NCI-H1436 (cell line): ENCODE measurements around the gene HDAC7.
A peak's percentile ranks its signal among the peaks of the same experiment; 100 is the strongest.
"Not testable (repeated sequence)": the region's sequence is repeated elsewhere in the genome, so short reads cannot be mapped to it uniquely, and the experiment has no call there.

Experiments
- DNase-seq: peaks from one replicate; lab custom pipeline; 2025; lab: John Stamatoyannopoulos, UW

Gene HDAC7

DNA sequence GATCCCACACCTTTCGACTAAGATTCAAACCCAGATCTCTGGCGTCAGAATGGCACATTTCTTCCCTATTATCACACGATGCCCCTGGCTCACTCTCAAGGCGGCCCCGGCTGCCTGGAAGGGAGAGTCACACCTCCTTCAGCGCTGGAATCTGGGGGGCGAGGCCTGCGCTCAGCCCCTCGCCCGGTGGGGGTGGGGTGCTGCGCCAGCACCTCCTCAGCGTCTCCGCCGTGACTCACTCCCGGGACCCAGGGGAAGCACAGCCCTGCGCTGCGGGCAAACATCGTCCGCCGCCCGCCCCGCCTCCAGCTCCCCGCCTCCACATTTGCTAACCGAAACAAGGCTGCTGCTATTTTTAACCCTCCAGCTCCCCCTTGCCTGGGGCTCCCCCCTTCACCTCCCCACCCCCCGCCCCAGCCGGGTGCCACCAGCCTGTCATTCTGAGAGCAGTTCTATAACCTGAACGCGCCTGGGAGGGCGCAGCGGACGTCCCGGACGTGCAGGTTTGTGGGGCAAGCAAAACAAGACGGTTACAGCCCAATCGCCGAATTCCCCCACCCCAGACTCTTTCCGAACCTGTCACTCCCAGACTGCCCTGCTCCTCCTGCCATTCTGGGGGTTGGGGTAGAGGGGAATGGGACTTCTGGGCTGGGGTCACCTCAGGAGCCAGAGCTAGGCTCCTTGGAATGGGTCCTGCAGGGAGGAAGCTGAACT, 6.7 kb downstream of the HDAC7 start:
- DNase-seq, result peak; percentile 62

DNA sequence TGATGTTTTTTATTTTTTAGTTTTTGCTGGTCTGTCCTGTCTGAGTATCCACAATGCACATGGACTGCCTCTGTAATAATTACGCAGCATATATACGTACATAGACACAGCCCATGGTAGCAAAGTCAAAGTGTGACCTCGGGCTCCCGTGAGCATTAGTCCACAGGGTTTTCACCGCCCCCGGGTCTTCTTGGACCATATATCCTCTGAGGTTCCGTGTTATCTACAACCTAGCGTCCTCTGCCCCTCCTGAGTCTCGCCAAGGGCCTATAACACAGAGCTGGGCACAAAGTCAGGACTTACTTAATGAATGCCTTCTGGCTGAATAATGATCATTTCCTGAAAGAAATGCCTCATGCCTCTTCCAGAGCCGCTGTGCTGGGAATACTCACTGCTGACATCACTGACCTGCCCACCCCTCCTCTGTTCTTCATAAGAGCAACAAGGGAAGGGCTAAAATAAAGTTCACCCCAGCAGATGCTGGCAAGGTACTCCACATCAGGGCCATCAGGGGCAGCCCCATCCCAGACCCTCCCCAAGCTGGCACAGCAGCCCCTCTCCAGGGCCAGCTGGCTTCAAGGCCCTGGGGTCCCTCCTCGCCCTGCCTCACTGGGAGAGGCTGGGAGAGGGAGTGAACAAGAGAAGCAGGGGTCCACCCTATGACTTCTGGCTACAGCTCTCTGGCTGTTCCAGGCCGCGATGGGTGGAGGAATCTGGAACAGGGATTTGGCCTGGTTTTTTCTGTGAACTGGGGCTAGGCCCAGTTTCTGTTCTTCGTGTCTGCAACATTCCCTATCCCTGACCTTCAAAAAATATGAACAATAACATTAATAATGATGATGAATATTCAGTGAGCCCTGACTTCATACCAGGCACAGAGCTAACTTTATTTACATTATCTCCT, 7.9 kb downstream of the HDAC7 start:
- no peak for DNase-seq

DNA sequence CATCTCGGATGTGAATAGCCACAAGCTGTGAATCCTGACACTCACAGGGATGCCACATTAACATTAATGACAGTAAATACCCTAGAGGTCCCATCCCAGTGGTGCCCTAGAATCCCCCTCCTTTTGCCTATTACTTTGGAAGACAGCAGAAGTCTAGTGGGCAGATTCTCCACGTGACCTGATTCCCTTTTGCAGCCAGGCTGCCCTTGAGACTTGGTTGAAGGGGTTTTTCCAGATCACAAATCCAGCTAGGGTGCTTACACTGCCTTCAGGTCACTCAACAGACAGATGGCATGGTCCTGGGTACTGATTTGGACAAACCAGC, 8.7 kb downstream of the HDAC7 start:
- no peak for DNase-seq

DNA sequence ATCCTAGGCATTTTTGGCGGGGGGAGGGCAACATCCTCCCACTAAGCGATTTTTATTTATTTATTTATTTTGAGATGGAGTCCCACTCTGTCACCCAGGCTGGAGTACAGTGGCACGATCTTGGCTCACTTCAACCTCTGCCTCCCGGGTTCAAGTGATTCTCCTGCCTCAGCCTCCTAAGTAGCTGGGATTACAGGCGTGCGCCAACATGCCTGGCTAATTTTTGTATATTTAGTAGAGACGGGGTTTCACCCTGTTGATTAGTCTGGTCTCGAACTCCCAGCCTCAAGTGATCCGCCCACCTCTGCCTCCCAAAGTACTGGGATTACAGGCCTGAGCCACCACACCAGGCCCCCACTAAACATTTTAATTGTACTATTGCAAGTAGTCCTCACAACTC, 10.2 kb downstream of the HDAC7 start:
- not testable (repeated sequence) for DNase-seq

DNA sequence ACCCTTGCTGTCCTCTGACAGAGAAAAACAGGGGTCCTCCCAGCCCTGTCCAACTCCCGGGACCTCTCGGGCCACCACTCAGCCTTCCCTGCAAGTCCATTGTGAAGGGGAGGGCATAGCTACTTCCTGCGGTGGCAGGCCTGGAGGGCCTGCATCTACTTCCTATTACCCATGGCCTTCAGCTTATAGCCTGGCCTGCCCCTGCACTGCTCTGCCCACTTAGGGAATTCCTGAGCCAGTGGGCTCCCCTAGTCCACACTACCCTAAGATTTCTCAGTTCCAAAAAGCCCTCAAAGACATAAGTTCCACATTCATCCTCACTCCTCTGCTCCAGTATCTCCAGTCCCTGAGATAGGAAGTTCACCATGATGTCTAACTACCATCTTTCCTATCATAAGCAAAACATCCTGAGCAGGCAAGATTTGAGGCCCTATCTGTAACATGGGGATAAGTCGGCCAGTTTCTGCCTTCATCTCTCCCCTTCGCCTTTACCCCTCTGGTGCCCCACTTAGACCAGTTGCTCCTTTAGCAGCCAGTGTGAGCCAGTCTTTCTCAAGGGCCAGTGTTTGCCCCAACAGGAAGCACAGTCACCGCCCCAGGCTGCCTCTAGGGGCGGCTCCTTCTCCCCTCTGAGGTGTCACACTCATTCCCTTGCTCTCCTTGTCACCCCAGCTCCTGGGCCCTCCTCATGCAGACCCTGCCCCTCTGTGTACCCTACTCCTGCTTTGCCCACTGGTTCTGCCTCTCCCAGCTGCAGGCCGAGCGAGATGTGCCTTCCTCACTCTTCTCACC, 10.9 kb downstream of the HDAC7 start:
- DNase-seq, result no peak

DNA sequence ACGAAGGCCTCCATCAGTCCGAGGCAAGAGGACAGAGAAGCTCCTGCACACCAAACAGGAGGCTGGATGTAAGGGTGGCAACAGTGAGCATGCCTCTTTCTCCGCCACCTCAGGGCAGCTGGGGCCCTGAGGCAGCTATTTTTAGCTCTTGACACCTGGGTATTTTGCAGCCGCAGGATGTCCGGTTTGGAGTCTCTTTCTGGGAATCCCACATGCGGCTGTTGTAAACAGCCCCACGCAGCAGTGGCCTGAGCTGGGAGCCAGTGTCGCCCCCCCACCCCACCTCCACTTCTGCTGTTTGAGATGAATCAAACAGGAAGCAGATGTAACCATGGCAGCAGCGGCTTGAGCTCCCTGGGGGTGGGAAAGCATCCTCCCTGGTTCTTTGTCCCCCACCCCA, 11.7 kb downstream of the HDAC7 start:
- DNase-seq, result peak; percentile 14

DNA sequence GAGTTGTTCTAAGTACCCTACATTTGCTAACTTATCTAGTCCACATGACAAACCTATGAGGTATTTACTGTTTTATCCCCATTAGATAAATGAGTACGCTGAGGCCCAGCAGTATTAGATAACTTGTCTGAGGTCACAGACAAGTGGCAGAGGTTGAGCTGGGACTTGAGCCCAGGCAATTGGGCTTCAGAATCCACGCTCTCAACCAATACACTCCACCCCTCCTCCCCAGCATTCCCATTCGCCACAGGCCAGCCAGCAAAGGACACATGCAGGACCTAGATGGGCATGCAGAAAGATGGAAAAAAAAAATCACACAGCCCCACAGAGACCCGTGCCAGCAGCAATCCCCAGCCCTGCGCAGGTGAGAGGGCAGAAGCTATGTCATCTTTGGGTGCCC, 12.4 kb downstream of the HDAC7 start:
- no peak for DNase-seq

DNA sequence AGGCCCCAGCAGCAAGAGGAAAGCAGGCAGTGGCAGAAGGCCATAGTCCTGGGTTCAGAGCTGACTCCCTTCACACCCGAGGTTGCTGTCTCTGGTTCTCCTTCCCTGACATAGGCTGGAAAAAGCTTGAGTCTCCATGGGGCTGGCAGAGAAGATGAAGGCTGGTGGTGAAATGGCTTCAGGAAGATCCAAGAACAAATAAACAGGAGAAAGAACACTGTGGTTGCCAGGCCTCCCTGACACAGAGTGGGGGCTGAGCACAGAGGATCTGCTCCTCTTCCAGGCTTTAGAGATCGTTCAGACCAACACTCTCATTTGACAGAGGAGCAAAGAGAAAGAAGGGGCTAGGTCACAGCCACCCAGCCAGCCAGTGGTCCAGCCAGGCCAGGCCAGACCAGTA, 14.3 kb downstream of the HDAC7 start:
- no peak for DNase-seq

DNA sequence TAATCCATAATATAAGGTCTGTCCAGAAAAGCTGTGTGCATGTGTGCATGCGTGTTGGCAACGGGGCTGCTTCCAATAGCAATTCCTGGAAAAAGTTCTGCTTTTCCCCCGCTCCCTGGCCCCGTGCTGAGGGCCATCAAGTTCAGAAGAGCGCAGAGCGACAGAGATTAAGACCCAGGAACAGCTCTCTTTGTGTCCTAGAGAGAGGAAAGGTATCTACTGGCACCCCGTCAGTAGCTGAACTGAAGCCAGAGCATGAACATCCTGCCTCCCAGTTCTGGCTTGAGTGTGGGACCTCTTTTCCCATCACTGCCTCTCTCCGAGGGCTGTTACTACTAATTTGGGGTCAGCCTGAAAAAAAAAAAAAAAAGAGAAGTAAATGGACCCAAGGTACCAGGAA, 15.5 kb downstream of the HDAC7 start:
- no peak for DNase-seq

DNA sequence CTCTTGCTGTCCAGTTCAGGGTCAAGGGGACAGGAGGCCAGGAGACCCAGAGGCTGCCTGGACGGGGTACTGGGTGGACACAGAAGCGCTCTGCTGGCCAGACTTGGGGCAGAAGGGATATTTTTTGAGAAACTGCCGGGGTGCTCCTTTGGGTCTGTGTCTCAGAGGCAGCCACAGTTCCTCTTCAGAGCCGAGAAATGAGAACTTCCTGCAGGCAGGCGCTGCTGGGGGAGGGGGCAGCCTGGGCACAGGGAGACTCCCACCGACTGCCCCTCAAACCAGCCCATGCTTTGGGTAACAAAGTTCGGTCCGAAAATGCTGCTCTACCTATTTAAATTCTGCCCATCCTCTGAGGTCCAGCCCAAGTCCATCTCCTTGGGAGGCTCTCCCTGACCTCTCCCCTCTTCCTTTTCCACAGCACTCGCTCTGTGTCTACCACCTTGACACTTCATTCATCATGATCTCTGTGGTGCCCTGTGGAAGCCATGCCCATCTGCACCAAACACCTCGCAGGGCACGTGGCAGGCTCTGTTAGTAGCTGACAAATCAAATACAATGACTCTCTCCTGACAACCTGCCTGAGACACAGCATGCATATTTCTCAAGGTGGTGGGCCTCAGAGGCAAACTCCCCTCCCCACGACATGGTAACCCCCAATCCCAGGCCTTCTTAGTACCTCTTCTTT, 16.4 kb downstream of the HDAC7 start:
- DNase-seq, result no peak

DNA sequence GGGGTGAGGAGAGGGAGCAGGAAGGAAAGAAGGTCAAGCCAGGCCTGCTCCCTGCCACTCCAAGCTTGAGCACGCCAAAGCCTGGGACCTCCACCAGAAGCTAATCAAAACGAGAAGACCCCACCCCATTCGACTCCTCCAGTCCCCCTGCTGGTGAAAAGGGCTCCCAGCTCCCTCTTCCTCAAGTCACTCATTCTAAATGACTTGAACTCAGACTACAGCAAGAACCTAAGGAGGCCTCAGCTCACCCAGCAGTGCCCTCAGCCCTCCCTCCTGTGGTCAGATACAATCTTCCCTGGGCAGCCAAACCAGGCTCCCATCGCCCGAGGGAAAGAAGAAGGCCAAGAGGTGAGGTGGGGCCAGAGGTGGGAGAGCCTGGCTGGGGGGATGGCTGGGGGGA, 17.4 kb downstream of the HDAC7 start:
- no peak for DNase-seq

DNA sequence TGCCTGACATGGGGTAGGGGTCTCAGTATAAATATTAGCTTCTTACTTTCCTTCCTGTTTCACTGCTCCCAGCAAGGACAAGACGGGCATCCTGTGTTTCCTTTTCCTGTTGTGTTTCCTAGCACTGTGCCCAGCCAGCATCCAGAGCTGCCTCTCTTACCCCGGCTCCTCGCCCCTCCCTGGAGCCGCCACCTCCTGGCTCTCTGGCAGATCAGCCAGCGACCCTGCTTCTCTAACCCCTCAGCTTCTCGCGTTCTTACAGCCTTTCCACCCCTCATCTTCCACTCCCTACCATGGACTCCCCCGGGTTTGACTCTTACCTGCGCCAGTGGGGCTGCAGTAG, 17.8 kb downstream of the HDAC7 start:
- DNase-seq, result no peak

DNA sequence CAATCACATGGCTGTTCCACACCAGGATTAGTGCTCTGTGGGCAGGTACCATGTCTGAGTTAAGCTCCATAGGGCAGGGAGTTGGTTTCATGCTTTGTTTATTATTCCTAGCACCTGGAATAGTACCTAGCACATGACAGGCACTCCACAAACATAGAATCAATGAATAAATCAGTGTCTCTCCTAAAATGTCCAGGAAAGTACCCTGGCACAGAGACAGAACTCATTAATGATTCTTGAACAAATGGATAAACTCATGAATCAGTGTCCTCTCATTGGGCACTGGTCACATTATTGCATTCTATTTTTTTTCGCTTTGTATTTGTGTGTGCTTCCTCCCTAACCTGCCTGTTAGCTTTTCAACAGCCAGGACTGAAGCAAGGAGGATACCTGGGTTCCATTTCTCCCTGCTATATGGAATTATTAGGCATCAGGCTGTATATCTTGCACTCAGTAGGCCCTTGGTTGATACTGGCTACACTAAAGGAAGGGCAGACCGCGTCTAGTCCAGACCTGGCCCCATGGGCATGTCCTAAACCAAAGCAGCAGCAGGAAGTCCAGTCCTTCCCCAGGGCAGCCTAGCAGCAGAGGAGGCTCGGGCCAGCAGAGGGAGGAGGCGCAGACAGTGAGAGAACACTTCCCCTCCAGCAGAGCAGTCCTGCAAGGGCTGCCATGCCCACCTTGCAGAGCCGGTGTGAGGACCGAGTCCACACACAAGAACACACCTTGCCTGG, 18.4 kb downstream of the HDAC7 start:
- no peak for DNase-seq

DNA sequence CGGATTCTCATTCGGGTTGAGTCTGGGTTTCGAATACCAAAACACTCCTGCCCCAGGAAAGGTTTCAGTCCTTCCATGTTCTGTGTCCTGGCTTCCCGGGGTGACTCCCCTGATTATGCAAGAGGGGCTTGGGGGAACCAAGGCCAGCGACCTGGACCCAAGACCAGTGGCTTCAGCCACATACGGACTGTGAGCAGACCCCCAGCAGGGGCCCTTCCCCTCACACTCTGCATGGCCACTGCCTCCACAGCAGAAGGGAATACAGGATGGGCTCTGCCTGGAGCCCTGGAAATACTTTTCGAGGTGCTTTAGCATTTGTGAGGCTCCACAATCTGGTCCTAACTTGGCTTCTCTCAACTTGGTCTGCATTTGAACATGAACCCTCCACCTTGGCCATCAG, 19.1 kb downstream of the HDAC7 start:
- no peak for DNase-seq

DNA sequence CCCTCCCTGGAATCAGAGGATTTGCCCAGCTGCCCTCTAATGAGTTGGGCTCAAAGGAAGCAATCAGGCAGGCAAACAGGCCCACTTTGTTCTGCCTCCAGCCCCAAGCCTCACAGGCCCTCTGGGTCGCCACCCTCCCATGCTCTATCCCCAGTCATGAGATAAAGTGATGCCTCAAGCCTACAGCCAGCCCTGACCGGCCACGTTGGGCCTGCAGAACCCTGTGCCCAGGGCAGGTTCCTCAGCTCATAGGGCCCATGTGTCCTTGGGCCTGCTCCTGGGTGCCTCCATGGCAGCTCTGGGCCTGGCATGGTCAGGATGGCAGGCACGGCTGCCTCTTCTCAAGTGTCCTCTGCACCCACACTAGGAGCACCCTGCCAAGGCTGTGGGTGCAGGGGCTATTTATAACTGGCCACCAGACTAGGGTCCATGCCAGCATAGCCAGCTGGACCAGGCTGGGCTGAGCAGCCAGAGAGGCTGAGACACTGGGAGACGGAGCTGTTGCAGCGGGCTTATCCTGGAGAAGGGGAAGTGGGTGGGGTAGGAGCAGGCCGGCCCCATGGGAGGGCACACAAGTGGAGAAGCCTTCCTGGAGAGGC, 20.2 kb downstream of the HDAC7 start:
- DNase-seq, result no peak

DNA sequence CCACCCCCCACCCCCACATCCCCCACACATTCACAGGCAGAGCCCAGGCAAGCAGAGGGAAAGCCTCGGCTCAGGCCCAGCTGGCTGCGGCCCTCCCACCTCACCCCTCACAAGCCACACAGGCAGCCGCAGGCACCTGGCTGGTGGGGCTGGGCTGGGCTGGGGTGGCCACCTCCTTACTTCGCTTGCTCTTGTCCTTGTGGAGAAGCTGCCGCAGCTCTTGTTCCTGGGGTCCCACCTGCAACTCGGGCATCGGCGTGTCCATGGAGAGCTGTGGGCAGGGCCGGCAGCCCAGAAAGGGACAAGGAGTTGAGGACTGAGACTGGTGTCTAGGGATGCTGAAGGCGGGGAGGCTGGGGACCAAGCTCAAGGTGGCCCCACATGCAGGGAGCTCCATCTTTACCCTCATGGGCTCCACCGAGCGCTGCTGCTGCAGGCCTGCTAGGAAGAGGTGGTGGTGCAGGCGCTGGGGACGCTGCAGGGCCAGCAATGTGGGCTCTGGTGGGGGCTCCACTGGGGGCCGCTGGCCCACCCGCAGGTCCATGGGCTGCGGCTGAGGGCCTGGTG, 21.2 kb downstream of the HDAC7 start:
- no peak for DNase-seq

DNA sequence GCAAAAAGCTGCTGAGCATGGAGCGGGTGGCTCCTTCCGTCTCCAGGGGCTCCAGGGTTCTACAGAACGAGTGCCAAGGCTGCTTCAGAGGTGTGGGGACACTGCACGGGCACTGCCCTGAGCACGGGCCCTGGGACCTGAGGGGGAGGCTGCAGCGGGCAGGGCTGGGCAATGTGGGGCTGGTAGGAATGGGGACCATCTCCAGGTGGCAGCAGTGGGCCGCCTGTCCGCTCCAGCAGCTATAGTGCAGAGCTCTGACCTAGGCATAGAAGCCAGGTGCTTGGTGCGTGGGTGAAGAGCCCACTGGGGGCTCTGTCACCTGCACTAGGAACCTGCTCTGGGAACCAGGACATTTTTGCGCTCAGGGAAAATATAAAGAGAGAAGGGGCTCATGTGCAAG, 22.3 kb downstream of the HDAC7 start:
- DNase-seq, result peak; percentile 37

DNA sequence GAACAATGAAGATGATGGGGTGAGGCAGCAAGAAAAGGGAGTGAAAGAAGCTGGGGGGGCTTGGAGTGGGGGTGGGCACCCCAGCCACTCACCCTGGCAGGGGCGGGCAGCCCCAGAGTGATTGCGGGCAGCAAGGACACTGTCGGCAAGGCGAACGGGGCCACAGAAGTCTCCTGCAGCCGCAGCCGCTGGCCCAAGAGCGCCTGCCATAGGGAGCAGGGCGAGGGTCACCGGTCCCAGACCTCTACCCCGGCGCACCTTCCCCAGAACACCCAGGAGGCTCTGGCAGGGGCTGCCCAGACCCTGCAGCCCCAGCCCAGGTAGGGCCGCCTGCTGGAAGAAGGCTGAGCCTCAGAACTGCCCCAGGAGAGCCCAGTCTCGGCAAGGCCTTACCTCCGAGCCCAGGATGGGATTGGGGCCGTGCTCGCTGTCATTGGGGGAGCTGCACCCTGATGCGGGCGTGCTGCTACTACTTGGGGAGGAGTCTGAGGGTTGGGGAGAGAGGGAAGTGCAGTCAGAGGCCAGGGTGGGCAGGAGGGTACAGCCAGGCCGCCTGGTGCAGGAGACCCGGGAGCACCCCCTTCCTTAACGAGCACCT, 23.8 kb downstream of the HDAC7 start:
- DNase-seq, result no peak

DNA sequence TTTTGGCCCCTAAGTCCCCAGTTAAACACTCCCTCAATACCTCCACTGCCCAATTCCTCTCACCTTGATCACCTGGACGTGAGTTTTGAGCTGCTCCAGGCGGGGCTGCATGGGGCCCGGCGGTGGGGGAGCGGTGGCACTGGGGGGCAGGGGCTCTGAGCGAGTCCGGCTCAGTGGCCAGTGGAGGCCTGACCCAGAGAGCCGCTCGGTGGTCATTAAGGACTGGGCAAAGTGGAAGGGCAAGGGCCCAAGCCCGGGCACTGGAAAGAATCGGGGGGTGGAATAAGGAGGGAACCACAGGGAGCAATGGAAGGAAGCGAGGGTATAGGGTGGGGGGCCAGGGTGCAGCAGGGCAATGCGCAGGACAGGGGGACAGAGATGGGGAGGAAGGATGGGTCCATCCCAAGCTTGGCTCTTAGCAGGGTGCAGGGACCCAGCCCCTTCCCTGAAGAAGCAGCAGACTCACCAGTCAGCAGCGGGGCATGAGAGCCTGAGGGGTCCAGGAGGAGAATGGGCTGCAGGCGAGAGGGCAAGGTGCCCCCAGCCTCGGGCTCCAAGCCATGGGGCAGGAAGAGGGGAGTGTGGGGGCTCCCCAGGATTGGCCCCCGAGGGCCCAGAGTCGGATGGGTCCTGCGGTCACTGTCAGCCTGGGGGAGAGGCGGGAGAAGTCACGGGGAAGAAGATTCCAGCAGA, 24.4 kb downstream of the HDAC7 start:
- DNase-seq, result no peak

DNA sequence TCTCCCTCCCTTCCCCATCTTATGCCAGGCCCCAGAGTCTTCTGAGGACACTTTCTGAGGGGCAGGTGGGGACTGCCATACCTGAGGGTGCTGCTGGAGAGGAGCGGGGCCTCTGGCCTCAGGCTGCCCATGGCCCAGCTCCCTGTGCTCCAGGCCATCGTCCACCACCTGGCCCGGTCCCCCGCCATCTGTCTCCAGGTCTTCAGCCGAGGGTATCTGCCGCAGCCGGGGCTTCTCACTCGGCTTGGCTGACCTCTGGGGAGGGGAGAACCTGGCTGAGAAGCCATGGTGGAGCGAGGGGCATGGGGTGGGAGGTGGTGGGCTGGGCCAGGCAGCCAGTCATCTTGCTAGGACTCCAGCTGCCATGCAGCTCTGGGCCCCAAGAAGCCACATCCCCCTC, 25.0 kb downstream of the HDAC7 start:
- DNase-seq, result no peak
